ENCODE measurements around the gene CCR2.

The CCR2 gene

DNA sequence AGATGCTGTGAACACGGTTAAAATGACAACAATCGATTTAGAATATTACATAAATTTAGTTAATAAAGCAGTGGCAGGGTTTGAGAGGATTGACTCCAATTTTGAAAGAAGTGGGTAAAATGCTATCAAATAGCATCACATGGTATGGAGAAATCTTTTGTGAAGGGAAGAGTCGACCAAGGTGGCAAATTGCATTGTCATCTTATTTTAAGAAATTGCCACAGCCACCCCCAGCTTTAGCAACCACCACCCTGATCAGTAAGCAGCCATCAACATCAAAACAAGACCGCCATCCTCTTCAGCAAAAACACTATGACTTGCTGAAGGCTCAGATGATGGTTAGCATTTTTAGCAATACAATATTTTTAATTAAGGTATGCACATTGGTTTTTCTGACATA, 11.1 kb downstream of the CCR2 start:
- no peak for TF ChIP-seq ZNF274 (IDR thresholded peaks at IDR 0.05; ENCODE audit: low read depth, low read length)
- no peak overlapping the region for H3K4me3 ChIP-seq (ENCODE audit: low read length)

DNA sequence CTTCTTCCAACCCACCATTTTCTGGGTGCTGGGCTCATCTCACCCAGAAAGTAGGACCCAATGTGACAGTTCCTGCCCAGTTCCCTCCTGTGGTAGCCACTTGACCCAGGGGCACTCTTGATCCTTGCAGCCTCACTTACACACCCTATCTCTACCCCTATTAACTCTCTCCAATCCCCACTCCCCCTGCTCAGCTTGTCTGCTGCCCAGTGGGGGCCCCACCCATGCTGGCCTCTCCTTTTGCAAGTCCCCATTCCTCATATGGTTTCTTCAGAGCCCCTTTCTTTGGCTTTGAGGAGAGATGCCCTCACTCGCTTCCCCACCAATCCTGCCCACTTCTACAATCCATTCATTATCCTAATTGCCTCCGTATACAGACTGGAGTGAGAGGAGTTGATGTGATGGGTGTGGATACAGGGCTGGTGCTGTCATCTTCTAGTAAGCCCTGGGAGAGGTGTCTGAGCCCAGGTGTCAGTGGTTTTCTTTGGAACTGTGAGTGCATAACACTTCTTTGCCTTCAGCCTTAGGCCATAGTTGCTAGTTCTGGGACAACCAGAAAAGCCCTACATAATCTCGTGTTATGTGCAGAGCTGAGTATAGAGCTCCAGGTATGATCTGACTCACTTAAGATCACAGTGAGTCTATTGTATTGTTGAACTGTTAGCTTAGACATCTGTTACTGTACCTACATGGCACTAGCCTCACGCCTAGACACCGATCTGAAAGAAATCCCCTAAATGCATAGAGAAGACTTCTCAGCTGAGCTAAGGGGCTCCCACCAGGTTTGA, 12.0 kb downstream of the CCR2 start:
- TF ChIP-seq ZNF274 (IDR thresholded peaks at IDR 0.05; ENCODE audit: low read depth, low read length), result no peak

DNA sequence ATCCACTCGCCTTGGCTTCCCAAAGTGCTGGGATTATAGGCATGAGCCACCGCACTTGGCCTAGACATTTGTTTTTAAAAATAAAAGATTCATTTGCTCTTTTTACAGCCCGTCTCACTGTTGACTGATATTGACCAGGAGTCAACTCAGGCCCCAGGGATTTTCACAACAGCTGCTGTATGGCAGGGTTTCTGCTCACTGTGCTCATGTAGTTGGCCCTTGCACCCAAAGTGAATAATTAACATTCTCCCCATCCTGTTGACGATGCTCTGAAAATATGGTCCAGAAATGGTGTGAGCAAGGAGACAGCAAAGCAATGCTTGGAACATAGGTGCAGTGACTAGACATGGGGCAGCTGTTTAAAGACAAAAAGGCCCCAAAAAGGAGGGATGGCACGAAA, 13.9 kb downstream of the CCR2 start:
- TF ChIP-seq ZNF274 (IDR thresholded peaks at IDR 0.05; ENCODE audit: low read depth, low read length), result no peak
- H3K4me3 ChIP-seq (ENCODE audit: low read length), result no peak overlapping the region

More for the DNA sequence above, 12.0 kb downstream of the CCR2 start:
- H3K4me3 ChIP-seq (ENCODE audit: low read length), result no peak overlapping the region

DNA sequence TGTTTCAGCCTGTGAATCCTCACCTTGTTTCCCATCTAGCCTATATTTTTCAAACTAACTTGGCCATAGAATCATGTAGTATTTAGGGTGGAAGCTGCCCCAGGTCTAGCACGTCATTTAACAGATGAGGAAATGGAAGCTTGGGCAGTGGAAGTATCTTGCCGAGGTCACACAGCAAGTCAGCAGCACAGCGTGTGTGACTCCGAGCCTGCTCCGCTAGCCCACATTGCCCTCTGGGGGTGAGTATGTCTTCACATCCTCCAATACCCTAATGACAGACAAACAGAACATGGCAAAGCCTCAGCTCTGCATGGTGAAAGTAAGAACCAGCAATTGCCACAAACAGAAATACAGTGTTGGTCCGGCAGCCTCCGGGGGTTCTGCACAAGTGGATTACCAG, 14.7 kb downstream of the CCR2 start:
- no peak overlapping the region for H3K4me3 ChIP-seq (ENCODE audit: low read length)
- no peak for TF ChIP-seq ZNF274 (IDR thresholded peaks at IDR 0.05; ENCODE audit: low read depth, low read length)

DNA sequence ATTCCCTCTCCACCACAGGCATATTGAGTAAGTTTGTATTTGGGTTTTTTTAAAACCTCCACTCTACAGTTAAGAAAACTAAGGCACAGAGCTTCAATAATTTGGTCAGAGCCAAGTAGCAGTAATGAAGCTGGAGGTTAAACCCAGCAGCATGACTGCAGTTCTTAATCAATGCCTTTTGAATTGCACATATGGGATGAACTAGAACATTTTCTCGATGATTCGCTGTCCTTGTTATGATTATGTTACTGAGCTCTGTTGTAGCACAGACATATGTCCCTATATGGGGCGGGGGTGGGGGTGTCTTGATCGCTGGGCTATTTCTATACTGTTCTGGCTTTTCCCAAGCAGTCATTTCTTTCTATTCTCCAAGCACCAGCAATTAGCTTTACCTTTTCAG, 15.2 kb downstream of the CCR2 start:
- no peak for TF ChIP-seq ZNF274 (IDR thresholded peaks at IDR 0.05; ENCODE audit: low read depth, low read length)
- no peak overlapping the region for H3K4me3 ChIP-seq (ENCODE audit: low read length)

DNA sequence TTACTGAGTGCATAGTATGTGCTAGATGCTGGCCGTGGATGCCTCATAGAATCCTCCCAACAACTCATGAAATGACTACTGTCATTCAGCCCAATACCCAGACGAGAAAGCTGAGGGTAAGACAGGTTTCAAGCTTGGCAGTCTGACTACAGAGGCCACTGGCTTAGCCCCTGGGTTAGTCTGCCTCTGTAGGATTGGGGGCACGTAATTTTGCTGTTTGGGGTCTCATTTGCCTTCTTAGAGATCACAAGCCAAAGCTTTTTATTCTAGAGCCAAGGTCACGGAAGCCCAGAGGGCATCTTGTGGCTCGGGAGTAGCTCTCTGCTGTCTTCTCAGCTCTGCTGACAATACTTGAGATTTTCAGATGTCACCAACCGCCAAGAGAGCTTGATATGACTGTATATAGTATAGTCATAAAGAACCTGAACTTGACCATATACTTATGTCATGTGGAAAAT, 15.8 kb downstream of the CCR2 start:
- no peak for TF ChIP-seq ZNF274 (IDR thresholded peaks at IDR 0.05; ENCODE audit: low read depth, low read length)
- H3K4me3 ChIP-seq (ENCODE audit: low read length), result no peak overlapping the region

DNA sequence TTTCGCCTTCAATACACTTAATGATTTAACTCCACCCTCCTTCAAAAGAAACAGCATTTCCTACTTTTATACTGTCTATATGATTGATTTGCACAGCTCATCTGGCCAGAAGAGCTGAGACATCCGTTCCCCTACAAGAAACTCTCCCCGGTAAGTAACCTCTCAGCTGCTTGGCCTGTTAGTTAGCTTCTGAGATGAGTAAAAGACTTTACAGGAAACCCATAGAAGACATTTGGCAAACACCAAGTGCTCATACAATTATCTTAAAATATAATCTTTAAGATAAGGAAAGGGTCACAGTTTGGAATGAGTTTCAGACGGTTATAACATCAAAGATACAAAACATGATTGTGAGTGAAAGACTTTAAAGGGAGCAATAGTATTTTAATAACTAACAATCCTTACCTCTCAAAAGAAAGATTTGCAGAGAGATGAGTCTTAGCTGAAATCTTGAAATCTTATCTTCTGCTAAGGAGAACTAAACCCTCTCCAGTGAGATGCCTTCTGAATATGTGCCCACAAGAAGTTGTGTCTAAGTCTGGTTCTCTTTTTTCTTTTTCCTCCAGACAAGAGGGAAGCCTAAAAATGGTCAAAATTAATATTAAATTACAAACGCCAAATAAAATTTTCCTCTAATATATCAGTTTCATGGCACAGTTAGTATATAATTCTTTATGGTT, 17.1 kb downstream of the CCR2 start, which contains the start of gene CCR5:
CCR5 (plus strand) TSS at position 108 of the 680 bp plus-strand sequence. CDS start 1,957 bp downstream, outside the sequence.
- H3K4me3 ChIP-seq (ENCODE audit: low read length), result no peak within 1 kb of the TSS
- no peak for TF ChIP-seq ZNF274 (IDR thresholded peaks at IDR 0.05; ENCODE audit: low read depth, low read length)

DNA sequence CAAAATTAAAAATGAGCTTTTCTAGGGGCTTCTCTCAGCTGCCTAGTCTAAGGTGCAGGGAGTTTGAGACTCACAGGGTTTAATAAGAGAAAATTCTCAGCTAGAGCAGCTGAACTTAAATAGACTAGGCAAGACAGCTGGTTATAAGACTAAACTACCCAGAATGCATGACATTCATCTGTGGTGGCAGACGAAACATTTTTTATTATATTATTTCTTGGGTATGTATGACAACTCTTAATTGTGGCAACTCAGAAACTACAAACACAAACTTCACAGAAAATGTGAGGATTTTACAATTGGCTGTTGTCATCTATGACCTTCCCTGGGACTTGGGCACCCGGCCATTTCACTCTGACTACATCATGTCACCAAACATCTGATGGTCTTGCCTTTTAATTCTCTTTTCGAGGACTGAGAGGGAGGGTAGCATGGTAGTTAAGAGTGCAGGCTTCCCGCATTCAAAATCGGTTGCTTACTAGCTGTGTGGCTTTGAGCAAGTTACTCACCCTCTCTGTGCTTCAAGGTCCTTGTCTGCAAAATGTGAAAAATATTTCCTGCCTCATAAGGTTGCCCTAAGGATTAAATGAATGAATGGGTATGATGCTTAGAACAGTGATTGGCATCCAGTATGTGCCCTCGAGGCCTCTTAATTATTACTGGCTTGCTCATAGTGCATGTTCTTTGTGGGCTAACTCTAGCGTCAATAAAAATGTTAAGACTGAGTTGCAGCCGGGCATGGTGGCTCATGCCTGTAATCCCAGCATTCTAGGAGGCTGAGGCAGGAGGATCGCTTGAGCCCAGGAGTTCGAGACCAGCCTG, 17.8 kb downstream of the CCR2 start:
- TF ChIP-seq ZNF274 (IDR thresholded peaks at IDR 0.05; ENCODE audit: low read depth, low read length), result no peak
- H3K4me3 ChIP-seq (ENCODE audit: low read length), result no peak overlapping the region

DNA sequence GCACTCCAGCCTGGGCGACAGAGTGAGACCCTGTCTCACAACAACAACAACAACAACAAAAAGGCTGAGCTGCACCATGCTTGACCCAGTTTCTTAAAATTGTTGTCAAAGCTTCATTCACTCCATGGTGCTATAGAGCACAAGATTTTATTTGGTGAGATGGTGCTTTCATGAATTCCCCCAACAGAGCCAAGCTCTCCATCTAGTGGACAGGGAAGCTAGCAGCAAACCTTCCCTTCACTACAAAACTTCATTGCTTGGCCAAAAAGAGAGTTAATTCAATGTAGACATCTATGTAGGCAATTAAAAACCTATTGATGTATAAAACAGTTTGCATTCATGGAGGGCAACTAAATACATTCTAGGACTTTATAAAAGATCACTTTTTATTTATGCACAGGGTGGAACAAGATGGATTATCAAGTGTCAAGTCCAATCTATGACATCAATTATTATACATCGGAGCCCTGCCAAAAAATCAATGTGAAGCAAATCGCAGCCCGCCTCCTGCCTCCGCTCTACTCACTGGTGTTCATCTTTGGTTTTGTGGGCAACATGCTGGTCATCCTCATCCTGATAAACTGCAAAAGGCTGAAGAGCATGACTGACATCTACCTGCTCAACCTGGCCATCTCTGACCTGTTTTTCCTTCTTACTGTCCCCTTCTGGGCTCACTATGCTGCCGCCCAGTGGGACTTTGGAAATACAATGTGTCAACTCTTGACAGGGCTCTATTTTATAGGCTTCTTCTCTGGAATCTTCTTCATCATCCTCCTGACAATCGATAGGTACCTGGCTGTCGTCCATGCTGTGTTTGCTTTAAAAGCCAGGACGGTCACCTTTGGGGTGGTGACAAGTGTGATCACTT, 18.8 kb downstream of the CCR2 start:
- no peak overlapping the region for H3K4me3 ChIP-seq (ENCODE audit: low read length)
- no peak for TF ChIP-seq ZNF274 (IDR thresholded peaks at IDR 0.05; ENCODE audit: low read depth, low read length)

DNA sequence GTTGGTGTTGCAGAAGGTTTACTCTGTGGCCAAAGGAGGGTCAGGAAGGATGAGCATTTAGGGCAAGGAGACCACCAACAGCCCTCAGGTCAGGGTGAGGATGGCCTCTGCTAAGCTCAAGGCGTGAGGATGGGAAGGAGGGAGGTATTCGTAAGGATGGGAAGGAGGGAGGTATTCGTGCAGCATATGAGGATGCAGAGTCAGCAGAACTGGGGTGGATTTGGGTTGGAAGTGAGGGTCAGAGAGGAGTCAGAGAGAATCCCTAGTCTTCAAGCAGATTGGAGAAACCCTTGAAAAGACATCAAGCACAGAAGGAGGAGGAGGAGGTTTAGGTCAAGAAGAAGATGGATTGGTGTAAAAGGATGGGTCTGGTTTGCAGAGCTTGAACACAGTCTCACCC, 20.8 kb downstream of the CCR2 start:
- H3K4me3 ChIP-seq (ENCODE audit: low read length), result no peak overlapping the region
- TF ChIP-seq ZNF274 (IDR thresholded peaks at IDR 0.05; ENCODE audit: low read depth, low read length), result no peak

DNA sequence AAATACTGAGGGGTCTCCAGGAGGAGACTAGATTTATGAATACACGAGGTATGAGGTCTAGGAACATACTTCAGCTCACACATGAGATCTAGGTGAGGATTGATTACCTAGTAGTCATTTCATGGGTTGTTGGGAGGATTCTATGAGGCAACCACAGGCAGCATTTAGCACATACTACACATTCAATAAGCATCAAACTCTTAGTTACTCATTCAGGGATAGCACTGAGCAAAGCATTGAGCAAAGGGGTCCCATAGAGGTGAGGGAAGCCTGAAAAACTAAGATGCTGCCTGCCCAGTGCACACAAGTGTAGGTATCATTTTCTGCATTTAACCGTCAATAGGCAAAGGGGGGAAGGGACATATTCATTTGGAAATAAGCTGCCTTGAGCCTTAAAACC, 21.3 kb downstream of the CCR2 start:
- H3K4me3 ChIP-seq (ENCODE audit: low read length), result no peak overlapping the region
- no peak for TF ChIP-seq ZNF274 (IDR thresholded peaks at IDR 0.05; ENCODE audit: low read depth, low read length)

DNA sequence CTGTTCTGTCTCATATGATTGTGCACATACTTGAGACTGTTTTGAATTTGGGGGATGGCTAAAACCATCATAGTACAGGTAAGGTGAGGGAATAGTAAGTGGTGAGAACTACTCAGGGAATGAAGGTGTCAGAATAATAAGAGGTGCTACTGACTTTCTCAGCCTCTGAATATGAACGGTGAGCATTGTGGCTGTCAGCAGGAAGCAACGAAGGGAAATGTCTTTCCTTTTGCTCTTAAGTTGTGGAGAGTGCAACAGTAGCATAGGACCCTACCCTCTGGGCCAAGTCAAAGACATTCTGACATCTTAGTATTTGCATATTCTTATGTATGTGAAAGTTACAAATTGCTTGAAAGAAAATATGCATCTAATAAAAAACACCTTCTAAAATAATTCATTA, 21.9 kb downstream of the CCR2 start:
- no peak for TF ChIP-seq ZNF274 (IDR thresholded peaks at IDR 0.05; ENCODE audit: low read depth, low read length)
- H3K4me3 ChIP-seq (ENCODE audit: low read length), result no peak overlapping the region

DNA sequence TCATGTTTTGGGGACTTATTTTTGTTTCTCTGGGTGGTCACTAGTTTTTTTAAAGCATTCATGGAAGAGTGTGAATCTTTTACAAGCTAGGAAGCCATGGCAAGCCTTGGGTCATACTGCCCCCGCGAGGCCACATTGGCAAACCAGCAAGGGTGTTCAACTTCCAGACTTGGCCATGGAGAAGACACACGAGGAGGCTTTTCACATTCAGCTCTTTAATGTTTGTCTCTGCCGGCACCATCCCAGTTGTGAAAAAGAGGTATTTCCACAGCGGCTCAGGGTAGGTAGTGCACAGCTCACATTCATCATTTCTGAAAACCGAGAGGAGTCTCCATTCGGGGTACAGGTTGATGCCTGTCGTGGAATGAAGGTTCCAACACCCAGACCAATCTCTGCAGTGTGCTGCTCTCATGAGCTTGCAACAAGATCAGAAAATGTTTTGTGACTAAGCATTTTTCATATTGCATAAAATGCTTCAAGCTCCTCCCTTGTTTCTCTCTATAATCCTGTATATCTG, 24.6 kb downstream of the CCR2 start:
- no peak for TF ChIP-seq ZNF274 (IDR thresholded peaks at IDR 0.05; ENCODE audit: low read depth, low read length)
- H3K4me3 ChIP-seq (ENCODE audit: low read length), result no peak overlapping the region

All from GM08714 (cell line).